T-helper 1 cell treated with Interleukin-12 subunit alpha and Interleukin-12 subunit beta and Interleukin-4 antibody, amounts not matched to agents 30 μg/mL and 1 μg/mL, for 36 hours (primary cell): ENCODE measurements around the gene SH3BGR.

ENCODE experiments used
- H3K27ac Mint-ChIP-seq: one replicate; pipeline ENCODE4 v1.8.0; 2021; ENCODE audit warnings: mild to moderate bottlenecking, mixed read lengths
- H3K27me3 Mint-ChIP-seq: one replicate; pipeline ENCODE4 v1.8.0; 2021; ENCODE audit warnings: low read depth, mixed read lengths
- H3K36me3 Mint-ChIP-seq: one replicate; pipeline ENCODE4 v1.8.0; 2021; ENCODE audit warnings: low read depth, mixed read lengths
- H3K4me1 Mint-ChIP-seq: one replicate; pipeline ENCODE4 v1.8.0; 2021; ENCODE audit warnings: low read depth, mixed read lengths
- H3K4me3 Mint-ChIP-seq: one replicate; pipeline ENCODE4 v1.8.0; 2021; ENCODE audit warnings: mild to moderate bottlenecking, moderate library complexity, mixed read lengths
- H3K9me3 Mint-ChIP-seq: one replicate; pipeline ENCODE4 v1.8.0; 2021; ENCODE audit warnings: mixed read lengths

SH3BGR gene

GRCh38 chr21:39518055-39518846, 66.5 kb downstream of the SH3BGR start:
- Mint-ChIP-seq H3K27ac (no peak overlapping the region), H3K36me3 (no peaks in the 10 kb centered on the region), H3K9me3 (no peaks in the 10 kb centered on the region)

GRCh38 chr21:39518847-39519210, 67.1 kb downstream of the SH3BGR start:
- Mint-ChIP-seq H3K4me3 (no peak overlapping the region), H3K36me3 (no peaks in the 10 kb centered on the region), H3K4me1 (no peaks in the 10 kb centered on the region), H3K9me3 (no peaks in the 10 kb centered on the region), H3K27ac (no peak overlapping the region), H3K27me3 (no peaks in the 10 kb centered on the region)

More at GRCh38 chr21:39518055-39518846, 66.5 kb downstream of the SH3BGR start:
- no peaks in the 10 kb centered on the region for H3K4me1 Mint-ChIP-seq
- H3K27me3 Mint-ChIP-seq, result no peaks in the 10 kb centered on the region
- H3K4me3 Mint-ChIP-seq, result no peak overlapping the region

DNA sequence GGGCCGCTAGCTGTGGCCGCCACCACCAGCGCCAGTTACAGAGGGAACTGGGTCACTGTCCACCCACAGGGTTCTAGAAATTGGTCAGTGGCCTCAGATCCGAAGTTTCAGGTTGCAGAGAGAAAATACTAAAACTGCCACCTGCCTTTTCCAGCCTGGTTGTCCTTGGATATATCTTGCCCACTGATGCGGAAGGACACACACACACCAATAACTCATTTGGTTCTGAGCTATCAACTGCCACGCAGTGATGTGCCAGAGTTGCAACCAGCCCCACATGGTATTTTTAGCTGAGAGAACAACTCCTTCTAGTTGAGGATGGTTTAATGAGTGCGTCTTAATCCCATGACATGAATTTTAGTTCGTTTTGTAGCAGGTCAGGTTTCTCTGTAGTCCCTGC, 68.1 kb downstream of the SH3BGR start:
- Mint-ChIP-seq H3K9me3 (no peaks in the 10 kb centered on the region), H3K4me1 (no peaks in the 10 kb centered on the region), H3K4me3 (no peak overlapping the region), H3K36me3 (no peaks in the 10 kb centered on the region), H3K27me3 (no peaks in the 10 kb centered on the region), H3K27ac (no peak overlapping the region)

DNA sequence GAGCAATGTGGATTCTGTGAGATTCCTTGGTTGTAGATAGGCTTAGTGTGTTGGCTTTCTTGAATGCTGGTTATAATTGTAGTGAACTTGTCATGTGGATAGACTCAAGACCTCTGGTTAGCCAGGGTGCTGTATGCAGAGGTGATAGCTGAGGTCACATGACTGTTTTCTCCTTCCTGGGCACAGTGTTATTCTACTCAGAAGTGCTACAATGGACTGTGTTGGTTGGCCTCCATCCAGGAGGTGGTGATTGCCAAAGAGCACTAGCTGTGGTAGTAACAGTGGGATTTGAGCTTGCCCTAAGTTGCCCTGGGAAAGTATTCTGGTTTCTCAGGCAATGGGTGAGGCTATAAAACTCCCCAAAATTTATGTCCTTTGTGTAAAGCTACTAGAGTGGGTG, 71.6 kb downstream of the SH3BGR start:
- no peaks in the 10 kb centered on the region for H3K36me3 Mint-ChIP-seq
- H3K27ac Mint-ChIP-seq, result no peak overlapping the region
- no peak overlapping the region for H3K4me3 Mint-ChIP-seq
- H3K4me1 Mint-ChIP-seq, result no peaks in the 10 kb centered on the region
- no peaks in the 10 kb centered on the region for H3K27me3 Mint-ChIP-seq
- no peaks in the 10 kb centered on the region for H3K9me3 Mint-ChIP-seq

DNA sequence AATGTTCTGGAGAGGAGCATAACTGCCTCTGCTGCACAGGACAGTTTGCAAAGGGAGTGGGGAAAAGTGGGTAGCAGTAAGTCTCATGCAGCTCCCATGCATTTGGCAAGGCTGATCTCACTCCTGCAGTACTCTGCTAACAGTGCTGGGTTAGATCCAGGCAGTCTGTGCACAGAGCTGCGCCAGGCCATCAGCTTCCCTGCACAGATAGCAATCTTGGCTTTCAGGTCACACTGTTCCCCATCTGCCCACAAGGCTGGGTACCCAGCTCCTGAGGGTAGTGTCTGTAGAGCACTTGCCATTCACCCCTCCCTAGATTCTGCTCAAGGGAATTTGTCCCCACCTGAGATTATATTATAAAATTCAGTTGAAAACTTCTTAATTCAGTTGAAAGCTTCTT, 72.1 kb downstream of the SH3BGR start:
- no peak overlapping the region for H3K27ac Mint-ChIP-seq

GRCh38 chr21:39525129-39525528, 73.4 kb downstream of the SH3BGR start:
- Mint-ChIP-seq H3K4me3 (no peak overlapping the region), H3K27me3 (no peaks in the 10 kb centered on the region)

More for the DNA sequence above, 72.1 kb downstream of the SH3BGR start:
- Mint-ChIP-seq H3K27me3 (no peaks in the 10 kb centered on the region), H3K36me3 (no peaks in the 10 kb centered on the region), H3K4me1 (no peaks in the 10 kb centered on the region), H3K9me3 (no peaks in the 10 kb centered on the region), H3K4me3 (no peak overlapping the region)

GRCh38 chr21:39525601-39526000, 73.8 kb downstream of the SH3BGR start:
- Mint-ChIP-seq H3K4me3 (no peak overlapping the region), H3K36me3 (no peaks in the 10 kb centered on the region), H3K9me3 (no peaks in the 10 kb centered on the region), H3K4me1 (no peaks in the 10 kb centered on the region), H3K27me3 (no peaks in the 10 kb centered on the region), H3K27ac (no peak overlapping the region)

More at GRCh38 chr21:39525129-39525528, 73.4 kb downstream of the SH3BGR start:
- H3K27ac Mint-ChIP-seq, result no peak overlapping the region
- H3K4me1 Mint-ChIP-seq, result no peaks in the 10 kb centered on the region
- no peaks in the 10 kb centered on the region for H3K9me3 Mint-ChIP-seq
- no peaks in the 10 kb centered on the region for H3K36me3 Mint-ChIP-seq

DNA sequence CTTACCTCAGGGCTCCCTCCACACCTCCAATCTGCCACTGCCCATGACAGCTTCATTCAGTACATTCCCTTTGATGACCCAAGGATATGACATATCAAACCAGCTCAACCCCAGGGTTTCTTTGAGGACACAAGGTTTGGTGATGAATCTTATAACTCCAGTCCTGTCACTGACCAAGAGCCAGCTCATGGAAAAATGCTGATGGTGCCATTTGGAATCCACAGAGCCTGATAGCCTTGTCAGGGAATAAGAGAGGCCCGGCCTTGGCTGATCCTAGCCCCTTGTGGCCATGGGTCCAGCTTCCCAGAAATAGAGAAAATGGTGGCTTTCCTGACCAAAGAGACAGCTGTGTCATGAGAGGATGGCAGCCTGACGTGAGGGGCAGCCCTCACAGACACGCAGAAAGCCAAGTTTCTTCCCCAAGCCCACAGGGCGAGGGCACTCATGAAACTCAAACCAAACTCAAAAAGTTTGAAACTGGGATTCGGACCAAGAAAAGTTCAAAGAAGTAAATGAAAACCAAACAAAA, 75.4 kb downstream of the SH3BGR start:
- Mint-ChIP-seq H3K9me3 (no peaks in the 10 kb centered on the region), H3K4me3 (no peak overlapping the region), H3K27ac (no peak overlapping the region), H3K27me3 (no peaks in the 10 kb centered on the region), H3K36me3 (no peaks in the 10 kb centered on the region), H3K4me1 (no peaks in the 10 kb centered on the region)

- no peaks in the 10 kb centered on the region for H3K9me3 Mint-ChIP-seq
- H3K4me3 Mint-ChIP-seq, result no peak overlapping the region
- no peaks in the 10 kb centered on the region for H3K36me3 Mint-ChIP-seq
- no peaks in the 10 kb centered on the region for H3K27me3 Mint-ChIP-seq
- H3K27ac Mint-ChIP-seq, result no peak overlapping the region
- no peaks in the 10 kb centered on the region for H3K4me1 Mint-ChIP-seq
Observed at GRCh38 chr21:39527664-39528381, 76.1 kb downstream of the SH3BGR start.

- Mint-ChIP-seq H3K36me3 (no peaks in the 10 kb centered on the region), H3K4me3 (no peak overlapping the region), H3K9me3 (no peaks in the 10 kb centered on the region), H3K27ac (no peak overlapping the region), H3K27me3 (no peaks in the 10 kb centered on the region), H3K4me1 (no peaks in the 10 kb centered on the region)
Observed at GRCh38 chr21:39529026-39529425, 77.3 kb downstream of the SH3BGR start.

GRCh38 chr21:39531064-39531463, 79.3 kb downstream of the SH3BGR start:
- Mint-ChIP-seq H3K9me3 (no peaks in the 10 kb centered on the region), H3K4me3 (no peak overlapping the region), H3K4me1 (no peaks in the 10 kb centered on the region), H3K27me3 (no peaks in the 10 kb centered on the region), H3K27ac (no peak overlapping the region), H3K36me3 (no peaks in the 10 kb centered on the region)

DNA sequence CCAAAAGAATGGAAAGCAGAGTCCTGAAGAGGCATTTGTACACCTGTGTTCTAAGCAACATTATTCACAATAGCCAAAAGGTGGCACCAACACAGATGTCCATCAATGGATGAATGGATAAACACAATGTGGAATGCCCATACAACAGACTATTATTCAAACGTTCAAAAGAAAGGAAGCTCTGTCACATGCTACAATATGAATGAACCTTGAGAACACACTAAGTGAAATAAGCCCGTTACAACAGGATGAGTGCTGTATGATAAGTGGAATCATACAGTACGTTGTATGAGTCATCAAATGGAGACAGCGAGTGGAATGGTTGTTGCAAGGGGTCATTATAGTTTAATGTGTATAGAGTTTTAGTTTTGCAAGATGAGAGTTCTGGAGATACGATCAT, 80.1 kb downstream of the SH3BGR start:
- no peaks in the 10 kb centered on the region for H3K9me3 Mint-ChIP-seq
- H3K4me3 Mint-ChIP-seq, result no peak overlapping the region
- H3K36me3 Mint-ChIP-seq, result no peaks in the 10 kb centered on the region
- no peak overlapping the region for H3K27ac Mint-ChIP-seq
- H3K4me1 Mint-ChIP-seq, result no peaks in the 10 kb centered on the region
- H3K27me3 Mint-ChIP-seq, result no peaks in the 10 kb centered on the region

- no peaks in the 10 kb centered on the region for H3K36me3 Mint-ChIP-seq
- no peak overlapping the region for H3K4me3 Mint-ChIP-seq
- H3K4me1 Mint-ChIP-seq, result no peaks in the 10 kb centered on the region
- no peaks in the 10 kb centered on the region for H3K9me3 Mint-ChIP-seq
- H3K27me3 Mint-ChIP-seq, result no peaks in the 10 kb centered on the region
- H3K27ac Mint-ChIP-seq, result no peak overlapping the region
Observed at GRCh38 chr21:39533545-39534380, 82.0 kb downstream of the SH3BGR start.

DNA sequence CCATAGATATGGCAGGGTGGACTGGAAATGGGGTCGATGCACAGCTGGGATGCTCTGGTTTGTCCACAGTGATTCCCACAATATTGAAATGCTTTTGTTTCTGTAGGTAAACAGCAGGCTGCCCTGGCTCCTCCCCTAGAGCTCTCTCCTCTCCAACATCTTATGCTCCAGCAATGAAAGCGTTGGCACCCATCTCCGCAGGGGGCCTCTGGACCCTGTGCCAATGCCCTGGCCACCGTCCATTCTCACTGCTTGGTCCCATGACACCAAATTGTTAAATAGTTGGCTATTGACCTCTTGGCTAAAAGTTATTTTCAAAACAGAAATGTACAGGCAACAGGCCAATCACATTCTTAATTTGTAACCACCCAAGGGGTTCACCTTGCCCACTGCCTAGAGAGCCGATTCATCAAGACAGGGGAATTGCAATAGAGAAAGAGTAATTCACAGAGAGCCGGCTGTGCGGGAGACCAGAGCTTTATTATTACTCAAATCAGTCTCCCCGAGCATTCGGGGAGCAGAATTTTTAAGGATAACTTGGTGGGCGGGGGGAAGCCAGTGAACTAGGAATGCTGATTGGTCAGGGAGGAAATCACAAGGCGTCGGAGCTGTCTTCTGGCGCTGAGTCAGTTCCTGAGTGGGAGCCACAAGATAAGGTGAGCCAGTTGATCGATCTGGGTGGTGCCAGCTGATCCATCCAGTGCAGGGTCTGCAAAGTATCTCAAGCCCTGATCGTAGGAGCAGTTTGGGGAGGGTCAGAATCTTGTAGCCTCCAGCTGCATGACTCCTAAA, 84.1 kb downstream of the SH3BGR start:
- no peak overlapping the region for H3K27ac Mint-ChIP-seq
- H3K4me1 Mint-ChIP-seq, result no peaks in the 10 kb centered on the region
- no peaks in the 10 kb centered on the region for H3K36me3 Mint-ChIP-seq
- no peaks in the 10 kb centered on the region for H3K9me3 Mint-ChIP-seq
- no peak overlapping the region for H3K4me3 Mint-ChIP-seq
- H3K27me3 Mint-ChIP-seq, result peaks cover under 1% of the 10 kb centered on the region
